GM19193 (cell line): ENCODE measurements around the gene OR11L1.

Source experiments
- POLR2A ChIP-seq: IDR thresholded peaks from 4 replicates; pipeline ENCODE4 v1.6.1; 2011; ENCODE audit not compliant: insufficient read depth, insufficient read length; ENCODE audit errors: extremely low read depth

Gene OR11L1, protein sequence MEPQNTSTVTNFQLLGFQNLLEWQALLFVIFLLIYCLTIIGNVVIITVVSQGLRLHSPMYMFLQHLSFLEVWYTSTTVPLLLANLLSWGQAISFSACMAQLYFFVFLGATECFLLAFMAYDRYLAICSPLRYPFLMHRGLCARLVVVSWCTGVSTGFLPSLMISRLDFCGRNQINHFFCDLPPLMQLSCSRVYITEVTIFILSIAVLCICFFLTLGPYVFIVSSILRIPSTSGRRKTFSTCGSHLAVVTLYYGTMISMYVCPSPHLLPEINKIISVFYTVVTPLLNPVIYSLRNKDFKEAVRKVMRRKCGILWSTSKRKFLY

DNA sequence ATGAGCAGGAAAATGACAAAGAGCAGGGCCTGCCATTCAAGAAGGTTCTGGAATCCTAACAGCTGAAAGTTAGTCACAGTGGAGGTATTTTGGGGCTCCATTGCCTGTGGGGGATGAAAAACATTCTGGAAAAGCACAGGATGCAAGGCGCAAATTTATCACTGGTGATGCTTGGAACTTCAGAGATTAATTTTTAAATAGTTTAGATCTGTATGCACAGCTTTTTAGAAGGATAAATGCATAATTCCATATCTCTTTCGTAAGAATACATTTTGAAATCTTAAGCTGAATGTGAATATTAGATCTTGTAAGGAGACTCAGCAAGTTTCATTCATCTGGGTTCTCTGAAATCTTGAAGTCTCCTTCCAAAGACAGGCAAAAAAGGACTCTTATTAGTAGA, at the start of gene OR11L1:
Gene OR11L1, minus strand, starts transcription at position 101 of the 400 bp plus-strand sequence. Its CDS starts 0 bp downstream, at position 101.
- no peak for TF ChIP-seq POLR2A

DNA sequence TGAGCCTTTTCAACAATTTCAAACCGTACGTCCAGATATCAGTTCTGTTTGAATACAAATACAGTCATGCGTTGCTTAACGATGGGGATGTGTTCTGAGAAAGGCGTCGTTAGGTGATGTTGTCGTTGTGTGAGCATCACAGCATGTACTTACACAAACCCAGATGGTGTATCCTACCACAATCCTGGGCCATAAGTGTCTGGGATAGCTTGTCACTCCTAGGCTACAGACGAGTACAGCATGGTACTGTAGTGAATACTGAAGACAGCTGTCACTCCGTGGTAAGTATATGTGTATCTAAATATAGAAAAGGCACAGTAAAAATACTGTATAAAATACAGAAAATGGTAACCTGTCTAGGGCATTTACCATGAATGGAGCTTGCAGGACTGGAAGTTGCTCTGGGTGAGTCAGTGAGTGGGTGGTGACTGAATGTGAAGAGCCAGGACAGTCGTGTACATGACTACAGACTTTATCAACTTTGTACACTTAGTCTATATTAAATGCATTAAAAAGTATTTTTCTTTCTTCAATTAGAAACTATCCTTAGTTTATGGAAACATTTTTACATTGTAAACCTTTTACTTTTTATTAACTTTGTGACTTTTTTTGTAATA, 43.2 kb upstream of the OR11L1 start:
- no peak for TF ChIP-seq POLR2A

DNA sequence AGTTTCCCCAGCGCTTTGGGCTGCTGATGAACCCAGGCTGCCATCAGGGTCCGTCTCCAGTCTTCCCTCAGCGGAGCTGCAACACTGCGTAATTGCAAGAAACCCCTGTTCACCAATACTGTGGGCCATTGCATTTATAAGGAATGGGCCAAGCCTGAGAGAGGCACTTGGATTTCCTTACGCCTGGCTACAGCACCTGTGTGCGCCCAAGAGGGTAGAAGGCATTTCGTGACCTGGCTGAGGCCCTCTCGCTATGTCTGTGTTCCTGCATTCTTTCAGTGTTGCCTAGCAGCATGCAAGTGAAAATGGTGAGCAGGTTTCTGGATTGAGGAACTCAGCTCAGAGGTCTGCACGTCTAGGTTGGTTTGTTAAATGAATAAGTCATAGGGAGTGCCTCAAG, 41.6 kb upstream of the OR11L1 start:
- no peak for TF ChIP-seq POLR2A

DNA sequence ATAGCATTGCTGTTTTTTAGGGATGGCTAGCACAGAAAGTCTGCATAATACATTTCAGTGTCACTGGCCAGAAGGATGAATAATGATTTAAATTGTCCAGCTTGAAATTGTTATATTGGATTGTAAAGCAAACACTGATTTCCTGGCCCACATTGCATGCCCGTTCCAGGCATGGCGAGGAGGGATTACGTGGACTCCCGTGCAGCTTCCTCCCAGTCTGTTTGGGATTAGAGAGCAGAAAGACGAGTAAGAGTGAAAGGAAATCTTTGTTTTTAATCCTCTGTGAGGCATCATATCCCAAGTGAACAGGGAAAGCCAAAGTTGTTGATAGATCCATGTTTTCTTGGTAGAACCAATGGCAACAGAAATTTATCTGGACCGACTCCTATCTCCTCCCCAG, 23.7 kb upstream of the OR11L1 start:
- no peak for TF ChIP-seq POLR2A

DNA sequence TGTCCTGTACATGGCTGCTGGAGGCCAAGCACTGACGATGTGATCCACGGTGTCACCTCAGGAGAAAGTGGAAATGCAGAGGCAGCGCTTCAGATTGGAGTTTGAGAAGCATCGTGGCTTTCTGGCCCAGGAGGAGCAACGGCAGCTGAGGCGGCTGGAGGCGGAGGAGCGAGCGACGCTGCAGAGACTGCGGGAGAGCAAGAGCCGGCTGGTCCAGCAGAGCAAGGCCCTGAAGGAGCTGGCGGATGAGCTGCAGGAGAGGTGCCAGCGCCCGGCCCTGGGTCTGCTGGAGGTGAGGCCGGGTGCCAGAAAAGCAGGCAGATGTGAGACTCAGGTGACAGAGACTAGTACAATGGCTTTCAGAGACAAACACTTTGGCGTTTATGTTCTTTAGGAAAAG, 22.9 kb upstream of the OR11L1 start:
- no peak for TF ChIP-seq POLR2A

DNA sequence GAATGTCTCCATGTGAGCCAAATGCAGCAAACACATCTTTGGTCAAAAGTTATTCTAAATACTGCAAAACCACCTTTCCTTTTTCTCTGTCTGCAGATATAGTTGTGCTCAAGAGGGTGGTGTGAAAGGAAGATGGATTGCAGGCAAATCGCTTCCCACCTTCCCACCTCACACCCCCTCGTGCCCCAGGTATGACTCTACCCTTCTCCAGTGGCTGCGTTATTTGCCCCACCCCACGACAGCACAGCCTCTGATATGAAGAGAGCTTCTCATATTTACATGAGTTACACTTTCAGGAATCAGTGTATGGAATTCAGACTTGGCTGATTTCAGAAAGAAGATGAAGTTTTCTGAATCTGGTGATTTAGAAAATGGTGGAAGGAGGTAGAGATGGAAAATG, 21.1 kb upstream of the OR11L1 start:
- no peak for TF ChIP-seq POLR2A

DNA sequence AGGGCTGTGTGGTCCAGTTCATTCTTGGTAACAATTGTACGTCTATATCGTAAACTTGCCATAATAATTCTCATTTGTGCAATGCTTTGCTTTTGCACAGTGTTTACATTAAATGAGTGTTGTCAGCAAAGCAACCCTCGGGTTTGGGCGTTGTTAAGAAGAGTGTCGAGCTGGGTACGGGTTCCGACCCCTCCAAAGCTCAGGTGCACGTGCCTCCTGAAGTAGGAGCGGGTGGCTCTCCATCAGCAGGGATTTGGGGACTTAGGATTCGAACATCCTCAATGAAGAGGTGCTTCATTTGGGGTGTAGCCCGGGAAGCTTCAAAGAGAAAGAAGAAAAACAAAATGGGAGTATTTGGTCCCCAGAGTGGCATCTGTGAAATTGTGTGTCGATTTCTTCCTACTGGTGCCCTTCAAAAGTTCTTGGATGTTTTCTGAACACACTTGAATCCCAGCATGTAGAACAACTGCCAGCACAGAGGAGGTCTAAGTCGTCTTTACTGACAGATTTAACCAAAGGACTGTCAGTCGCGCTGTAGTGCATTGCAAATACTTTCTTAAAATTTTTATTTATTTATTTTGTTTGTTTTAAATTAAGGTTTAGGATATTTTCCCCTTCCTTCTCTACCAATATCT, 16.4 kb upstream of the OR11L1 start:
- TF ChIP-seq POLR2A = no peak

DNA sequence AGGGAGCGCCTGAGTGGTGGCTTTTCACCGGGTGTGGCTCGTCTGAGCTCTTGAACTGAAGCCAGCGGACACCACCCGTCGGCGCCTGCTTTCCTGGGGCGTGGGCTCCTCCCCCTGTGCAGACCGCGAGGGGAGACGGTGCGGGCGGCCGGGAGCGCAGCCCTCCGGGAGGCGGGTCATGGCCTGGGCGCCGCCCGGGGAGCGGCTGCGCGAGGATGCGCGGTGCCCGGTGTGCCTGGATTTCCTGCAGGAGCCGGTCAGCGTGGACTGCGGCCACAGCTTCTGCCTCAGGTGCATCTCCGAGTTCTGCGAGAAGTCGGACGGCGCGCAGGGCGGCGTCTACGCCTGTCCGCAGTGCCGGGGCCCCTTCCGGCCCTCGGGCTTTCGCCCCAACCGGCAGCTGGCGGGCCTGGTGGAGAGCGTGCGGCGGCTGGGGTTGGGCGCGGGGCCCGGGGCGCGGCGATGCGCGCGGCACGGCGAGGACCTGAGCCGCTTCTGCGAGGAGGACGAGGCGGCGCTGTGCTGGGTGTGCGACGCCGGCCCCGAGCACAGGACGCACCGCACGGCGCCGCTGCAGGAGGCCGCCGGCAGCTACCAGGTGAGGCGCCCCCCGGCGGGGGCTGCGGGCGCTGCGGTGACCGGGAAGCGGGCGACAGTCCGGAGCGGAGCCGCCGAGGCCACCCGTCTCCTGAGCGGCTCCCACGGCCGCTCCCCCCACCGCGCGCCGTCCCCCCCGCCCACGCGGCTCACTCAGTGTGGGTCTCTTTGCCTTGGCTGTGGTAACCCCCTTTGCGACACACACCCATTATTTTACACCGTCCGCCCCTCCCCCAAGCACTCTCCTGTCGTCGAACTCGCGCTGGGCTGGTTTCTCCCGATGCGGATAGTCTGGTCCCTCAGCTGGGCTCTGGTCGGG, 15.6 kb upstream of the OR11L1 start, which contains the start of gene TRIM58:
Gene TRIM58, plus strand, starts transcription at position 119 of the 916 bp plus-strand sequence. Its CDS starts 60 bp downstream, at position 179.
- TF ChIP-seq POLR2A = no peak

DNA sequence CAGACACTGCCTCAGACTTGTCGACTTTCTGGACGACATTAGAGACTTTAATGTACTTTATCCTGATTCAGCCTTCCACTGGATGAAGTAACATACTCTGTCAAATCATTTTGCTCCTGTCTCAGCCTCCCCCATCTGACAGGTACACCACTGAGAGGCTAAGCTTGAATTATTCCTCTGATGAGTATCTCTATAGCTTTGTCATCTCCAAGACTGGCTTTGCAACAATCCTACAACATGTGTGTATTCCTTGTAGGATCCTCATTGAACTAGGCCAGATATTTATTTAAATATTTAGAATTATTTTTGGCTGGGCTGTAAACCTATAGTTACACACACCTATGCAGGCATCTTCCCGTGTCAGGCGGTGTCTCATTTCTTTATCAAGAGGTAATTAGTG, 14.2 kb upstream of the OR11L1 start:
- no peak for TF ChIP-seq POLR2A

DNA sequence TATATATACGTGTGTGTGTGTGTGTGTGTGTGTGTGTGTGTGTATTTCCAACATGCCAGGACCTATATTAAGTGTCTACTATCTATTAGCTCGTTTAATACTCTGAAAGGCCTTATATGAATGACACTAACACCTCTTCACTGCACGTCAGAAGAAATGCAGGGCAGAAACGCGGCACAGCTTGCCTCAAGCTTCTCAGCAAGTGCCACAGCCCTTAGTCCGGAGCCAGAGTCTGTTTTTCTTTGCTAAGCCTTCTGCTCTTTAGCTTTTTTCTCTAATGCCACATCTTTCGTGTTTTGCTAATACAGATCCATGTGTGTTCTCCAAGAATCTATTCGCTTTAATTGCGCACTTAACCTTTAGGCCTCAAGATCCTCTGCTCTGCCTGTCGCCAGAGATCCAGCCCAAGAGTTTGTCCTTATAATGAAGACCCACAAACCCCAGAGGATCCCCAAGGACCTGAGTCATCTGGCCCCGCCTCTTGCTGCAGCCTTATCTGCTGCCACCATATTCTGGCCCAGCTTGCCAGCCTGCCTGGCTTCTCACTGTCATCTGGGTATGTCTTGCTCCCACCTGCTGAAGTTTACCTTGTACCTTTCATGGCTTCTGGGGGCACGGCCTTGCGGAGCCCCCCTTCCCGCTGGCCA, 13.3 kb upstream of the OR11L1 start:
- no peak for TF ChIP-seq POLR2A

DNA sequence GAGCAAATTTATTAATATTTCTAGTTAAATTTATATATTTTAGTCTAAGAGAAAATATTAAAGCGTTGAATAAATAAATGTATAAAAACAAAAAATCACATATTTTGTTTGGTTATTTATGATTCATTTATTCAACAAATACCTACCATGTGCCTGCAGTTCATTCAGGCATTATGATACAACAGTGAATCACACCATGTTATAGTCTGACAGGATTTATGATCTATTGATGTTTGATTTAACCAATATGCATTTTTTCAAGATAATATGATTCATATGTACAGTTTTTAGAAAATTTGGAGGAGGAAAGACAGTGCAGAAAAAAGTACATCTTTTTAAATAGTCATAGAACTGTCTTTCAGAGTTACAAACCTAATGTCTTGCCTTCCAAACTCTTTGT, 7.9 kb upstream of the OR11L1 start:
- no peak for TF ChIP-seq POLR2A

DNA sequence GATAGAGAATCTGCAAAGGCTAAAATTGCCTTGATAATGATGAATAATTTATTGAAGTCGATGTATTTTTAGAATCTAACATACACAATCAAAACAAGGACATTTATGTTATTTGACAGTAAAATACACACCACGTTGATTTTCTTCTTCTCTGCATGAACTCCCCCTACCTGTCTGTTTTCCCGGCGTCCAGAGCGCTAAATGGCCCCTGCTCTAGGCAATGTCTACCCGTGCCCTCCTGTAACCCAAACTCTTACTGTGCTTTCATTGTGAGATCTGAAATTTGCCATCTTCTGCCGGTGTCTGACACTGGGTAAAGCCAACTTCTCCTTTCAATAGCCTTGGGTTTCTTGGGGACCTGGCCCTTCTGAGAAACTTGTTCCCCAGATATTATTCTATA, 6.7 kb upstream of the OR11L1 start:
- TF ChIP-seq POLR2A = no peak

DNA sequence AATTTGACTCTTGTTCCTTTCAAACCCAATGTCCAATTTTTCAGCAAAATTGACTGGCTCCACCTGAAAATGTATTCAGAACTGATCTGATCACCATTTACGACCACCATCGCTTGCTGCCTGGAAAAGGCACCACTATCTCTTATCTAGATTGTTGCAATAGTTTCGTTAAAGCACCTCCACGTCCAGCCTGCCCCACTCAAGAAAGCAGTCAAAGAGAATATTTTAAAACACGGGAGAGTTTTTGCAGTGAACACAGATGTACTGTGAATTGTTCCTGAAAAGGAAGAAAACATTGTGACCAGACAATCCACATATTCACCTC, 4.0 kb upstream of the OR11L1 start:
- no peak for TF ChIP-seq POLR2A

DNA sequence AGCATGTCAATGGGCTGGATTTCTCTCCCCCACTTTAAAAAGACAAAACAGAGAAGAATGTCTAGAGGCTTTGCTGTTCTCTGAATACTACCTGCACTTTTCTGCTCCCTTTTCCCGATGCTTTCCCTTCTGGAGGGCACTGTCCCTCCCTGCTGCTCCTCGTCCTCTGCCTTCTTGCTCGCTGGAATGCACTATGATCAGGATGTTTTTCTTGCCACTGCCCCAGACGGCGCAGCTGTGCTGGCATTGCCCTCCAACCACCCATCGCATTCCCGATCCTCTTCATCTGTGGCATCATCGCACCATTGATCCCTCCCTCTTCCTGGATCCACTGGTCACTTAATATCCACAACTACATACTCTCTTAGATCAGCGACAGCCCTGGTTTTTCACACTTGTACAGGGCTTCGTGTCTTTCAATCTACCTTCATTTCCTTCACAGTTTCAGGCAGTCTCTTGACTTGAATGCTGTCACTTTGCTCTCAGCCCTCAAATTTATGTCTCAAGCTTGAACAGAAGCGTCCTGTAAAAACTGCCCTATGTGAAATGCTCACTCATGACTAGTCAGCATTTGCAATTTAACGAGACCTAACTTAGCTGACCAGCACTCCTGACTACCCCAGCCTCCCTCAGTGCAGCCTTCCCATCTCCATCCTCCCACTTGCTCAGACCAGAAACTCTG, 3.5 kb upstream of the OR11L1 start:
- no peak for TF ChIP-seq POLR2A
